B cell (primary cell): ENCODE measurements around the gene SEMA3F. TPM values are rescaled to one million over a fixed set of nuclear protein-coding genes. Genes with fewer than 3 reads are reported as not detected.

Source experiments
- ATAC-seq: fragments of 200-7000 bp; cut with Tn5 transposase; one replicate; pipeline ENCODE4 v1.10.0; 2021; ENCODE audit warnings: low read depth, mild to moderate bottlenecking, moderate number of reproducible peaks, moderate library complexity
- CTCF ChIA-PET: fragments of 350-600 bp; sonication (Branson Sonifier 250); formaldehyde crosslinking; loops from one replicate; lab custom pipeline; 2021; ENCODE audit warnings: antibody characterized with exemption, inconsistent platforms; lab: Charles Lee
- POLR2A ChIA-PET: fragments of 350-600 bp; sonication (Branson Sonifier 250); formaldehyde crosslinking; loops from one replicate; lab custom pipeline; 2021; ENCODE audit warnings: antibody characterized with exemption; lab: Charles Lee
- DNase-seq: peaks from one replicate; pipeline ENCODE4 v3.0.0; 2013
- H2AFZ ChIP-seq: 2 replicates; pipeline ENCODE4 v1.6.1; 2012; ENCODE audit warnings: mild to moderate bottlenecking, low read depth, low read length; ENCODE audit not compliant: insufficient read depth, poor library complexity, severe bottlenecking
- H3K27ac ChIP-seq, 2 donors: 1 replicate in 1 of 2; 2 replicates in 1 of 2; pipeline ENCODE4 v1.5.1; 2012 to 2013; ENCODE audit warnings: low read length in 2 of 2, mild to moderate bottlenecking in 2 of 2, moderate library complexity in 1 of 2
- H3K27me3 ChIP-seq, 4 experiments: fragments of 200-600 bp in 1 of 4; sonication (generic) in 1 of 4; replicated peaks in 1 of 4; 1 replicate in 2 of 4; 2 replicates in 2 of 4; pipeline versions ENCODE4 v1.6.1 to v1.7.0; 2013 to 2016; ENCODE audit warnings: low read length in 3 of 4, mild to moderate bottlenecking in 2 of 4, mixed read lengths in 1 of 4, moderate library complexity in 1 of 4; ENCODE audit not compliant: insufficient read depth in 4 of 4, control insufficient read depth in 3 of 4; ENCODE audit errors: control extremely low read depth in 1 of 4
- H3K36me3 ChIP-seq, 2 experiments: replicated peaks in 1 of 2; 1 replicate in 1 of 2; 2 replicates in 1 of 2; pipeline versions ENCODE4 v1.6.1 to v1.7.1; 2013; ENCODE audit warnings: low read length in 1 of 2; ENCODE audit not compliant: insufficient read depth in 2 of 2, control insufficient read depth in 1 of 2; ENCODE audit errors: control extremely low read depth in 1 of 2, extremely low read depth in 1 of 2
- H3K4me1 ChIP-seq, 2 donors: fragments of 200-600 bp in 1 of 2; sonication (generic) in 1 of 2; 1 replicate in 1 of 2; 2 replicates in 1 of 2; pipeline versions ENCODE4 v1.5.1 to v1.6.1; 2013 to 2017; ENCODE audit warnings: low read length in 2 of 2; ENCODE audit not compliant: control insufficient read depth in 2 of 2, insufficient read depth in 2 of 2
- H3K4me2 ChIP-seq: replicated peaks from 2 replicates; pipeline ENCODE3; 2012; ENCODE audit warnings: mild to moderate bottlenecking, low read depth, low read length; ENCODE audit not compliant: poor library complexity, severe bottlenecking
- H3K4me3 ChIP-seq, 5 experiments: fragments of 200-600 bp in 1 of 5; sonication (generic) in 1 of 5; 1 replicate in 3 of 5; 2 replicates in 2 of 5; pipeline versions ENCODE4 v1.5.1 to v1.7.0; 2011 to 2016; ENCODE audit warnings: low read length in 4 of 5, mild to moderate bottlenecking in 4 of 5, low read depth in 2 of 5, control low read depth in 1 of 5, moderate library complexity in 1 of 5; ENCODE audit not compliant: insufficient read depth in 1 of 5; ENCODE audit errors: control extremely low read depth in 1 of 5, extremely low read depth in 1 of 5
- H3K79me2 ChIP-seq: fragments of 200-600 bp; sonication (generic); one replicate; pipeline ENCODE4 v1.6.0; 2016; ENCODE audit warnings: low read length; ENCODE audit not compliant: control insufficient read depth, insufficient read depth
- H3K9ac ChIP-seq: fragments of 200-600 bp; sonication (generic); 2 replicates; pipeline ENCODE4 v1.6.1; 2017; ENCODE audit warnings: mild to moderate bottlenecking, low read length, moderate library complexity
- H3K9me3 ChIP-seq, 3 donors: one replicate each; pipeline versions ENCODE4 v1.6.1 to v1.7.1; 2013; ENCODE audit warnings: low read length in 2 of 3; ENCODE audit not compliant: control insufficient read depth in 2 of 3, insufficient read depth in 1 of 3; ENCODE audit errors: control extremely low read depth in 1 of 3
- H4K20me1 ChIP-seq: 2 replicates; pipeline ENCODE4 v1.6.0; 2012; ENCODE audit warnings: mild to moderate bottlenecking, low read length; ENCODE audit not compliant: insufficient read depth, control insufficient read depth, poor library complexity, severe bottlenecking
- H3K27ac Mint-ChIP-seq: one replicate; pipeline ENCODE4 v1.8.0; 2021; ENCODE audit warnings: mixed read lengths
- H3K27me3 Mint-ChIP-seq: one replicate; pipeline ENCODE4 v1.8.0; 2021; ENCODE audit warnings: mixed read lengths
- H3K4me1 Mint-ChIP-seq: one replicate; pipeline ENCODE4 v1.8.0; 2021; ENCODE audit warnings: mixed read lengths
- H3K4me3 Mint-ChIP-seq: one replicate; pipeline ENCODE4 v1.8.0; 2021; ENCODE audit warnings: mixed read lengths
- H3K9me3 Mint-ChIP-seq: one replicate; pipeline ENCODE4 v1.8.0; 2022; ENCODE audit warnings: mixed read lengths; ENCODE audit not compliant: insufficient read depth
- EZH2 ChIP-seq: IDR thresholded peaks from 2 replicates; pipeline ENCODE4 v1.6.1; 2012; ENCODE audit warnings: borderline replicate concordance, low read depth, mild to moderate bottlenecking, moderate library complexity, low read length; ENCODE audit not compliant: insufficient read depth, poor library complexity, severe bottlenecking
- WGBS: methylation state at CpG from one replicate; pipeline ENCODE4 v1.1.5; 2013; ENCODE audit warnings: missing lambda C conversion rate; ENCODE audit not compliant: insufficient coverage; 5-methylcytosine and 5-hydroxymethylcytosine counted together
- intact Hi-C: fragments of 100-400 bp; cut with micrococcal nuclease; formaldehyde crosslinking; loops from one replicate; pipeline ENCODE4 v1.10.0; 2022
- polyA plus RNA-seq: library from polyadenylated mRNA; depleted of rRNA; stranded (reverse); fragments of >200 nt; gene quantifications from 2 replicates; pipeline ENCODE4 v1.2.3, GENCODE V29; 2012
- total RNA-seq, 2 donors: library from RNA; stranded (reverse); fragments of 120-200 nt in 1 of 2; gene quantifications; 1 replicate in 1 of 2; 2 replicates in 1 of 2; pipeline versions ENCODE4 v1.2.3 to v1.2.4, GENCODE V29; 2013 to 2022
- TF ChIP-seq, protein P1 (sequence below): fragments of 200-600 bp; IDR thresholded peaks from one replicate; pipeline ENCODE4 v1.8.0; 2022; ENCODE audit warnings: antibody characterized with exemption, mild to moderate bottlenecking

Gene SEMA3F
- total and polyA plus RNA-seq, 2 donors (not counting 1 experiment from before 2014, with no cell fraction given), result 0.27 TPM; not detected in 1

DNA sequence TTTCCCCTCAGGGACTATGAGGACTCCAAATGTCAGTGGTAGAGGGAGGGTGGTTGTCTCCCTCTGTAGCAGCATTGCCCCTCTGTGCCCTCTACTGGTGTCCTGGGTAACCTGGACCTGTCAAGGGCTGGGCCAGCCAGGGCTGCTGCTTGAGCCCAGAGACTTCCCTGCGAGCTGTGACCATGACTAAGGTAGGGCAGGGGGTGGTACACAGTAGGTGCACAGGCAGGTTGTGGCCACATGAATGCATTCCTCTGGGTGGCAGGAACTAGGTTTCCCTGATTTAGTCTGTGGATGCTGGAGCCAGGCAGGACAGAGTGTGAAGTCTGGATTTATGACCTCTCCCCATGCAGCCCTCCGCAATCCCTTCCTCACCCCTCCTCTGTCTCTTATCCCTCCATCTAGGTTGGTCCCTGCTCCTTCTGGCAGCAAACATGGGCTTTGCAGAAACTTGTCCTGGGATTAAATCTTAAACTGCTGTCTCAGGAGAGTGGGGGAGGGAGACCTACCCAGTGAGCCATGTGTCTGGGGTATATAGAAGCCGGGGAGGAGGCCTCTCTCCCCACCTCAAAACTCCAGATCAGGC lies 8.7 kb upstream of the SEMA3F start:
- POLR2A ChIA-PET, result no interaction called here
- Mint-ChIP-seq H3K4me3 (no peak overlapping the region), H3K4me1 (no peaks in the 10 kb centered on the region), H3K9me3 (no peaks in the 10 kb centered on the region), H3K27ac (no peak overlapping the region), H3K27me3 (peaks cover 8% of the 10 kb centered on the region)
- Histone ChIP-seq H2AFZ (no peak overlapping the region), H3K27ac (no peak overlapping the region), H4K20me1 (no peaks in the 10 kb centered on the region), H3K4me2 (no peak overlapping the region), H3K9ac (no peak overlapping the region), H3K79me2 (no peaks in the 10 kb centered on the region), H3K9me3 (no peaks in the 10 kb centered on the region), H3K4me1 (no peaks in the 10 kb centered on the region), H3K27me3 (no peaks in the 10 kb centered on the region), H3K4me3 (no peak overlapping the region), H3K36me3 (no peaks in the 10 kb centered on the region)
- no peak for TF ChIP-seq EZH2
- TF ChIP-seq, protein P1, sequence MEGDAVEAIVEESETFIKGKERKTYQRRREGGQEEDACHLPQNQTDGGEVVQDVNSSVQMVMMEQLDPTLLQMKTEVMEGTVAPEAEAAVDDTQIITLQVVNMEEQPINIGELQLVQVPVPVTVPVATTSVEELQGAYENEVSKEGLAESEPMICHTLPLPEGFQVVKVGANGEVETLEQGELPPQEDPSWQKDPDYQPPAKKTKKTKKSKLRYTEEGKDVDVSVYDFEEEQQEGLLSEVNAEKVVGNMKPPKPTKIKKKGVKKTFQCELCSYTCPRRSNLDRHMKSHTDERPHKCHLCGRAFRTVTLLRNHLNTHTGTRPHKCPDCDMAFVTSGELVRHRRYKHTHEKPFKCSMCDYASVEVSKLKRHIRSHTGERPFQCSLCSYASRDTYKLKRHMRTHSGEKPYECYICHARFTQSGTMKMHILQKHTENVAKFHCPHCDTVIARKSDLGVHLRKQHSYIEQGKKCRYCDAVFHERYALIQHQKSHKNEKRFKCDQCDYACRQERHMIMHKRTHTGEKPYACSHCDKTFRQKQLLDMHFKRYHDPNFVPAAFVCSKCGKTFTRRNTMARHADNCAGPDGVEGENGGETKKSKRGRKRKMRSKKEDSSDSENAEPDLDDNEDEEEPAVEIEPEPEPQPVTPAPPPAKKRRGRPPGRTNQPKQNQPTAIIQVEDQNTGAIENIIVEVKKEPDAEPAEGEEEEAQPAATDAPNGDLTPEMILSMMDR, result no peak
- CTCF ChIA-PET, result no interaction called here
- intact Hi-C loops, result no loop called here
- DNase-seq, result no peak
- ATAC-seq, result no peak
- WGBS, result 80% methylated on average over 1 of the region's 3 CpGs

DNA sequence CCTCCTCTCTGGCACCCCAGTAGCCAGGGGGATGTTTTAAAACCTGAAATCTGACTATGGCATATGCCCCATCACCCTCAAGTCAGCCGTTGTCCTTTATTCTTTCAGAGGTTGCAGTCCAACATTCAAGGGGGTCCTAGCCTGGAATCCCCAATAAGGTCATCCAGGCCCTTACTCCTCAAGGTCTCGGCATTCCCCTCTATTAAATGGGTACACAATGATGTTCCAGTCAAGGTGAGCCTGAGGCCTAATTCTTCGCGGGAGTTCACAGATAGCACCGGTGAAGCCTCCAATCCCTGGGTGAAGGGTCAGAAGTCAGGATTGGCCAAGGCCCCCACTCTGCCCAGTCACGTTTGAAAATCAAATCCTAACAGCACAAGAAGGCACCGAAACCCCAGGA lies 8.1 kb upstream of the SEMA3F start:
- ChIA-PET CTCF (no interaction called here), POLR2A (no interaction called here)
- Histone ChIP-seq H3K27ac (no peak overlapping the region), H3K27me3 (peaks cover 0 to 3% (median 0%) of the 10 kb centered on the region in 4 experiments), H3K79me2 (no peaks in the 10 kb centered on the region), H4K20me1 (no peaks in the 10 kb centered on the region), H3K4me2 (no peak overlapping the region), H3K4me3 (no peak overlapping the region), H3K4me1 (no peaks in the 10 kb centered on the region), H3K9me3 (no peaks in the 10 kb centered on the region), H2AFZ (no peak overlapping the region), H3K9ac (no peak overlapping the region), H3K36me3 (no peaks in the 10 kb centered on the region)
- intact Hi-C loops, result no loop called here
- H3K4me3 Mint-ChIP-seq, result no peak overlapping the region
- no peak for ATAC-seq
- WGBS, result 83% methylated on average over 7 of the region's 7 CpGs
- H3K27me3 Mint-ChIP-seq, result peaks cover 8% of the 10 kb centered on the region
- no peaks in the 10 kb centered on the region for H3K4me1 Mint-ChIP-seq
- TF ChIP-seq, protein P1, result no peak
- no peak for TF ChIP-seq EZH2
- no peak overlapping the region for H3K27ac Mint-ChIP-seq
- no peak for DNase-seq
- no peaks in the 10 kb centered on the region for H3K9me3 Mint-ChIP-seq
